ENCODE measurements around the gene SHANK3. TPM values are rescaled to one million over a fixed set of nuclear protein-coding genes. Genes with fewer than 3 reads are reported as not detected.

The SHANK3 gene
- total and polyA plus RNA-seq, 2 of the 4 experiments (the other 2 are of a cell fraction), result 0.18 to 1.5 TPM

DNA sequence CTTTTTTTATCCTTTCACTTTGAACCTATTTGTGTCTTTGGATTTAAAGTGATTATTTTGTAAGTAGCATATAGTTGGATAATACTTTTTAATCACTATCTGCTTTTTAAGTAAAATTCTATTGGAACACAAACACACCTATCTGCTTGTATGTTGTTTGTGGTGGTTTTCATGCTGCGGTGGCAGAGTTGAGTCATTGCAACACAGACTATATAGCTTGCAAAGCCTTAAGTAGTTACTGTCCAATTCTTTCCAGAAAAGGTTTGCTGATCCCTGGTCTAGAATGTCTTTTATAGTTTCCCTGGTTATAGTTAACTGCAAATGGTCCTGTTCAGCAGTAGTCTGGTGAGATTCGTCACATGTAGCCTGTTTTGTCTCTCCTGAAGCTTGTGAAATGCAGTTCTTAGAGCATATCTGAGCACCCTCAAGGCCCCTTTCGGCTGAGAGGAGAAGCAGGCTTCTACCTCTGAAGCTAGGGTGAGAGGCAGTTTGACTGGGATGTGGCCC, 21.5 kb downstream of the SHANK3 start:
- no peak overlapping the region for H2BK15ac ChIP-seq (ENCODE audit: low read depth, low read length)
- H2AK5ac ChIP-seq (ENCODE audit: low read depth, low read length), result no peak overlapping the region
- no peak overlapping the region for H3K9ac ChIP-seq (ENCODE audit: low read depth, low read length)
- H2BK20ac ChIP-seq (ENCODE audit: low read depth, low read length), result no peak overlapping the region
- no peak overlapping the region for H4K5ac ChIP-seq (ENCODE audit: low read depth, low read length)
- H3K27ac ChIP-seq (ENCODE audit: insufficient read depth, low read length), result no peak overlapping the region
- H3K14ac ChIP-seq (replicated peaks; ENCODE audit: low read depth, low read length), result no peak overlapping the region
- in situ Hi-C loops (cut with MboI; ENCODE audit: low sequenced_read_pairs) (no loop called here), intact Hi-C loops (cut with micrococcal nuclease) (loop anchor here (5.0 kb wide), 1 partner anchor 72 kb away; no protein-coding TSS in a partner anchor), dilution Hi-C loops (cut with HindIII; ENCODE audit: low sequenced_read_pairs, unreplicated experiment) (no loop called here)
- ChIA-PET CTCF (no interaction called here), POLR2A (ENCODE audit: unreplicated experiment) (no interaction called here)
- peaks cover 12% of the 10 kb centered on the region for H3K27me3 ChIP-seq (ENCODE audit: control insufficient read depth, insufficient read depth, low read length)
- H3K9me3 ChIP-seq (ENCODE audit: control insufficient read depth, insufficient read depth, low read length), result no peaks in the 10 kb centered on the region
- no peak overlapping the region for H3K4ac ChIP-seq (ENCODE audit: low read depth, low read length)
- no peak overlapping the region for H3K56ac ChIP-seq (ENCODE audit: extremely low read depth, insufficient read depth, low read length)
- H4K91ac ChIP-seq (ENCODE audit: insufficient read depth, low read depth, low read length), result no peak overlapping the region
- H3K79me1 ChIP-seq (ENCODE audit: low read depth in 1 of 2, low read length in 2 of 2), result peaks cover 3 to 12% of the 10 kb centered on the region in 2 experiments; a peak in 2 of 4 replicates
- TF ChIP-seq CEBPB (IDR thresholded peaks at IDR 0.05; ENCODE audit: low read depth, low read length) (peak; percentile 53), RFX5 (IDR thresholded peaks at IDR 0.05; ENCODE audit: low read depth, low read length) (no peak)
- H2BK5ac ChIP-seq (ENCODE audit: low read depth, low read length, poor library complexity, severe bottlenecking), result no peak overlapping the region
- H2AFZ ChIP-seq (replicated peaks; ENCODE audit: low read length, poor library complexity), result no peak overlapping the region
- DNase-seq, result peak; percentile 25
- peaks cover 4% of the 10 kb centered on the region for H3K4me1 ChIP-seq (ENCODE audit: control insufficient read depth, insufficient read depth, low read length)
- no peaks in the 10 kb centered on the region for H3K9me1 ChIP-seq (ENCODE audit: insufficient read depth, low read length)
- 85% methylated on average over 2 of the region's 3 CpGs; no CpG with 5 or more reads in 1 of the 2 experiments for WGBS, 2 experiments (ENCODE audit: extremely low coverage in 2 of 2, insufficient read length in 1 of 2)
- no peak overlapping the region for H2BK120ac ChIP-seq (ENCODE audit: low read depth, low read length)
- H3K36me3 ChIP-seq (ENCODE audit: control insufficient read depth, insufficient read depth, low read length), result no peaks in the 10 kb centered on the region
- H4K20me1 ChIP-seq (ENCODE audit: insufficient read depth, low read length), result no peaks in the 10 kb centered on the region; the same call in 1 of the 2 replicates
- no peak for ATAC-seq (ENCODE audit: low read depth)
- 0 out of 2 replicates have a peak overlapping the region, but pooled peaks have one; percentile 29 for H3K23ac ChIP-seq (ENCODE audit: low read depth, low read length)
- no TSS peak for BruUV-seq (replicated peaks)
- H4K8ac ChIP-seq (ENCODE audit: low read depth in 2 of 2, low read length in 2 of 2), result no peak overlapping the region
- no peak overlapping the region for H3K18ac ChIP-seq (ENCODE audit: low read depth, low read length)
- no peak overlapping the region for H2AK9ac ChIP-seq (replicated peaks; ENCODE audit: low read depth, low read length, poor library complexity)
- no peak overlapping the region for H3K4me3 ChIP-seq (ENCODE audit: insufficient read depth, low read depth, low read length)
- no peak overlapping the region for H3K4me2 ChIP-seq (ENCODE audit: low read depth, low read length)

Measured in IMR-90 (cell line).